Uterus (tissue), 2 donors: Measurements from ENCODE around the gene IRF2.

Experiments used
- CTCF ChIP-seq, 4 experiments: fragments of 200-600 bp in 2 of 4; fragments of 450-650 bp in 2 of 4; sonication (generic) in 2 of 4; IDR thresholded peaks; one replicate each; pipeline ENCODE4 v1.5.1; 2016 to 2019; ENCODE audit warnings: antibody characterized with exemption in 4 of 4, mild to moderate bottlenecking in 2 of 4, moderate library complexity in 1 of 4
- POLR2A ChIP-seq, 2 donors: fragments of 450-650 bp; IDR thresholded peaks; one replicate each; pipeline ENCODE4 v1.6.1; 2016; ENCODE audit warnings: antibody characterized with exemption in 2 of 2, mild to moderate bottlenecking in 1 of 2, moderate library complexity in 1 of 2

DNA sequence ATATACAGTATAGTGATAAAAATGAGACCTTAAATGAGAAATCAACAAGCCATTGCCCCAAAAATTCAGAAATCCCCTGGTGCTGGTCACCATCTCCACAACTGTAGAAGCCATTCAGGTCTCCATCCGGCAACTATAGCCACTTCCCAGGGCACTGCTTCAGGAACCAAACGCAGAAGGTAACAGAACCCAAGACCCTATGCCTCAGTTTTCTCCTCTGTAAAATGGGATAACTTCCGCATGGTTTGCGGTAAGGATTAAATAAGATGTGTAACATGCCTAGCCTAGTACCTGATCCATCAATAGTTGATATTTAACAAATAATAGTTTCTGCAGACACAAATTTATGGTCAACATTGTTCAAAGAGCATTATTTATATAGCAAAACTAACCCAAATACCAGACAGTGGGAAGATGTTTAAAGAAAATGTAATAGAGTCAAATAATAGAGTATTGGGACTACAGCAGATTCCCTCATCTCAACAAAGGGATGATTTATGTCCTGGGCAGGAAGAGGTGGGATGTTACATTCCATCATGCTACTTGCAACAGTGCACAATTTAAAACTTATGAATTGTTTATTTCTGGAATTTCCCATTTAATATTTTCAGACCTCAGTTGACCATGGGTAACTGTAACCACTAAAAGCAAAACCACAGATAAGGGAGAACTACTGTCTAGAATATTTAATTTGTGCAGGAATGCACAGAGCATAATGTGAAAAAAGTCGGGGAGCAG is 30.0 kb downstream of the IRF2 start:
- TF ChIP-seq POLR2A (IDR thresholded peaks at IDR 0.05) = no peak
- no peak for TF ChIP-seq CTCF (IDR thresholded peaks at IDR 0.05)
